Body of pancreas (tissue), 4 donors: Measurements from ENCODE around the gene RUFY2.

Experiments
- POLR2A ChIP-seq, 3 donors: fragments of 450-650 bp; IDR thresholded peaks; one replicate each; pipeline ENCODE4 v1.6.1; 2016; ENCODE audit warnings: antibody characterized with exemption in 3 of 3, mild to moderate bottlenecking in 2 of 3
- TF ChIP-seq, protein P1 (sequence below), 7 experiments: fragments of 450-650 bp in 4 of 7; fragments of 200-600 bp in 3 of 7; sonication (generic) in 3 of 7; IDR thresholded peaks; one replicate each; pipeline ENCODE4 v1.5.1; 2016 to 2019; ENCODE audit warnings: antibody characterized with exemption in 7 of 7

DNA sequence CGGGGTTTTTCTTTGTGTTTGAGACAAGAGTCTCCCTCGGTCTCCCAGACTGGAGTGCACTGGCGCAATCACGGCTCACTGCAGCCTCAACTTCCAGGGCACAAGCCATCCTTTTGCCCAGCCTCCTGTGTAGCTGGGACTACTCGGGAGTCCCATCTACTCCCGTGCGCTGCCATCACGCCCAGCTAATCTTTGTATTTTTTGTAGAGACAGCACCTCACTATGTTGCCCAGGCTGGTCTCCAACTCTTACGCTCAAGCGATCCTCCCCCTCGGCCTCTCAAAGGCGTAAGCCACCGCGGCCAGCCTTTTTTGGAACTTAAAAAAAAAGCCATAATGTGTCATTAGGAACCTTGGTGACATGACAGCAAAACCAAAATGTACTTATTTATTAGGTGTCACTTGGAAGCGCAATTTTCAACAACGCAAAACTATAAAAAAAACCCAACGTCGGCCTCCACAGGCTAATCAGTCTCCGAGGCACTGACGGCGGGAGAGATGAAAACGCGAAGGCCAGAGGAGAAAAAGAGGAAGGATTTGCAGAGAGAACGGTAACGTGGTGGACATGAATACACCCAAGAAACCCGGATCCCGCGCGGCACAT, 76.1 kb downstream of the RUFY2 start:
- TF ChIP-seq, protein P1, sequence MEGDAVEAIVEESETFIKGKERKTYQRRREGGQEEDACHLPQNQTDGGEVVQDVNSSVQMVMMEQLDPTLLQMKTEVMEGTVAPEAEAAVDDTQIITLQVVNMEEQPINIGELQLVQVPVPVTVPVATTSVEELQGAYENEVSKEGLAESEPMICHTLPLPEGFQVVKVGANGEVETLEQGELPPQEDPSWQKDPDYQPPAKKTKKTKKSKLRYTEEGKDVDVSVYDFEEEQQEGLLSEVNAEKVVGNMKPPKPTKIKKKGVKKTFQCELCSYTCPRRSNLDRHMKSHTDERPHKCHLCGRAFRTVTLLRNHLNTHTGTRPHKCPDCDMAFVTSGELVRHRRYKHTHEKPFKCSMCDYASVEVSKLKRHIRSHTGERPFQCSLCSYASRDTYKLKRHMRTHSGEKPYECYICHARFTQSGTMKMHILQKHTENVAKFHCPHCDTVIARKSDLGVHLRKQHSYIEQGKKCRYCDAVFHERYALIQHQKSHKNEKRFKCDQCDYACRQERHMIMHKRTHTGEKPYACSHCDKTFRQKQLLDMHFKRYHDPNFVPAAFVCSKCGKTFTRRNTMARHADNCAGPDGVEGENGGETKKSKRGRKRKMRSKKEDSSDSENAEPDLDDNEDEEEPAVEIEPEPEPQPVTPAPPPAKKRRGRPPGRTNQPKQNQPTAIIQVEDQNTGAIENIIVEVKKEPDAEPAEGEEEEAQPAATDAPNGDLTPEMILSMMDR (IDR thresholded peaks at IDR 0.05): no peak
- no peak for TF ChIP-seq POLR2A (IDR thresholded peaks at IDR 0.05)
